K562 (cell line): ENCODE data around the gene PDE6D. TPM values are rescaled to one million over a fixed set of nuclear protein-coding genes. Genes with fewer than 3 reads are reported as not detected.

Source experiments
- ZNF589 ChIP-seq: fragments of 200-800 bp; sonication (Bioruptor generic); IDR thresholded peaks from 2 replicates; pipeline ENCODE4 v1.6.1; 2016; ENCODE audit warnings: low read depth, missing genetic modification characterization, missing compliant biosample characterization
- polyA plus RNA-seq, 8 experiments: library from polyadenylated mRNA; depleted of rRNA in 4 of 8; stranded (reverse) in 5 of 8; unstranded in 3 of 8; fragments of >200 nt; fragmentation: Nextera tagmentation in 2 of 8; fragmentation: Illumina TruSeq in 1 of 8; extraction: Ambion mirVana in 2 of 8; extraction: Trizol in 1 of 8; gene quantifications; 2 replicates each; pipeline versions ENCODE4 v1.2.1 to v1.2.3, GENCODE V29; 2011 to 2014; ENCODE audit warnings: inconsistent platforms in 1 of 8, missing spikeins in 1 of 8
- total RNA-seq, 7 experiments: library from RNA; depleted of rRNA in 6 of 7; stranded (reverse); fragments of >200 nt in 6 of 7; fragmentation: Illumina TruSeq in 2 of 7; extraction: Trizol in 2 of 7; gene quantifications; 2 replicates each; pipeline versions ENCODE4 v1.2.1 to v1.2.3, GENCODE V29; 2011 to 2021; ENCODE audit warnings: low replicate concordance in 1 of 7
- TF ChIP-seq, protein P1 (sequence below): fragments of 450-650 bp; IDR thresholded peaks from 2 replicates; pipeline ENCODE4 v1.6.1; 2018; ENCODE audit not compliant: partially characterized antibody
- TF ChIP-seq, protein P2 (sequence below): fragments of 250-450 bp; sonication (Bioruptor Pico); IDR thresholded peaks from 2 replicates; pipeline ENCODE4 v1.5.0; 2020; ENCODE audit warnings: mild to moderate bottlenecking, borderline replicate concordance

Gene PDE6D
- total and polyA plus RNA-seq, 9 of the 15 experiments (the other 6 are each of a cell fraction or from before 2014, with no cell fraction given) = 0.65 to 11.6 (median 7.0) TPM

DNA sequence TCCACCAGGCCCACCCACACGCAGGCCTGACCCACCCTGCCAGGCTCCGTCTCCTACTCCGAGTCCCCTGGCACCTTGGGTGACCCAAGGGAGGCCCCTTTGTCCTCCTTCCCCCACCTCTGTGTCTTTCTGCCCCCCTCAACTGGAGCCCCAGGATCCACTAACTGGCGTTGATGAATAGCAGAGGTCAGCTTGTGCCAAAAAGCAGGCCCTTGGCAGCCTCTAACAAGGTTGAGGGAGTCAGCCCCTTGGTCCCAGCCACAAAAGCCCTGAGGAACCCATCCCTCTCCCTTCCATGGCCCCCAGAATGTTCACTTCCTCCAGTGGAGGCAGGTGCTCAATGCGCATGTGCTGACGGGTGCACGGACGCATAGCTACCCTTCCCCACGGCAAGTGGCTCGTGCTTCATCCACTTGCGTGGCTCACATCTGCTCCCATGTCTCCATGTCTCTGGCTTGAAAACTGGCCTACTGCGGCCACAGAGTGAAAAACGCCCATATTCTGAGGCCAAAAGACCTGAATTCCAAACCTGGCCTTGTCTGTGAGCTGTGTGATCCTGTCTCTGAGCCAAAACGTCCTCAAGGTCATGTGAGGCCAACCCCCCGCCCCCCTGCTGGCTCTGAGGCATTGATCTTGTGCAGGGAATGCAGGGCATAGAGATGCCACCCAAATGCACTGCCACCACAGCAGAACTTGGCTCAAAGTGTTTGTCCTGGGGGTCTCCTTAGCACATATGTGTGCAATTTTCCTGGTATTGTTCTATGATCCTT lies 91.8 kb downstream of the PDE6D start (continued):
- TF ChIP-seq, protein P1, sequence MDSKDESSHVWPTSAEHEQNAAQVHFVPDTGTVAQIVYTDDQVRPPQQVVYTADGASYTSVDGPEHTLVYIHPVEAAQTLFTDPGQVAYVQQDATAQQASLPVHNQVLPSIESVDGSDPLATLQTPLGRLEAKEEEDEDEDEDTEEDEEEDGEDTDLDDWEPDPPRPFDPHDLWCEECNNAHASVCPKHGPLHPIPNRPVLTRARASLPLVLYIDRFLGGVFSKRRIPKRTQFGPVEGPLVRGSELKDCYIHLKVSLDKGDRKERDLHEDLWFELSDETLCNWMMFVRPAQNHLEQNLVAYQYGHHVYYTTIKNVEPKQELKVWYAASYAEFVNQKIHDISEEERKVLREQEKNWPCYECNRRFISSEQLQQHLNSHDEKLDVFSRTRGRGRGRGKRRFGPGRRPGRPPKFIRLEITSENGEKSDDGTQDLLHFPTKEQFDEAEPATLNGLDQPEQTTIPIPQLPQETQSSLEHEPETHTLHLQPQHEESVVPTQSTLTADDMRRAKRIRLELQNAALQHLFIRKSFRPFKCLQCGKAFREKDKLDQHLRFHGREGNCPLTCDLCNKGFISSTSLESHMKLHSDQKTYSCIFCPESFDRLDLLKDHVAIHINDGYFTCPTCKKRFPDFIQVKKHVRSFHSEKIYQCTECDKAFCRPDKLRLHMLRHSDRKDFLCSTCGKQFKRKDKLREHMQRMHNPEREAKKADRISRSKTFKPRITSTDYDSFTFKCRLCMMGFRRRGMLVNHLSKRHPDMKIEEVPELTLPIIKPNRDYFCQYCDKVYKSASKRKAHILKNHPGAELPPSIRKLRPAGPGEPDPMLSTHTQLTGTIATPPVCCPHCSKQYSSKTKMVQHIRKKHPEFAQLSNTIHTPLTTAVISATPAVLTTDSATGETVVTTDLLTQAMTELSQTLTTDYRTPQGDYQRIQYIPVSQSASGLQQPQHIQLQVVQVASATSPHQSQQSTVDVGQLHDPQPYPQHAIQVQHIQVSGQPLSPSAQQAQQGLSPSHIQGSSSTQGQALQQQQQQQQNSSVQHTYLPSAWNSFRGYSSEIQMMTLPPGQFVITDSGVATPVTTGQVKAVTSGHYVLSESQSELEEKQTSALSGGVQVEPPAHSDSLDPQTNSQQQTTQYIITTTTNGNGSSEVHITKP = no peak
- TF ChIP-seq, protein P2, sequence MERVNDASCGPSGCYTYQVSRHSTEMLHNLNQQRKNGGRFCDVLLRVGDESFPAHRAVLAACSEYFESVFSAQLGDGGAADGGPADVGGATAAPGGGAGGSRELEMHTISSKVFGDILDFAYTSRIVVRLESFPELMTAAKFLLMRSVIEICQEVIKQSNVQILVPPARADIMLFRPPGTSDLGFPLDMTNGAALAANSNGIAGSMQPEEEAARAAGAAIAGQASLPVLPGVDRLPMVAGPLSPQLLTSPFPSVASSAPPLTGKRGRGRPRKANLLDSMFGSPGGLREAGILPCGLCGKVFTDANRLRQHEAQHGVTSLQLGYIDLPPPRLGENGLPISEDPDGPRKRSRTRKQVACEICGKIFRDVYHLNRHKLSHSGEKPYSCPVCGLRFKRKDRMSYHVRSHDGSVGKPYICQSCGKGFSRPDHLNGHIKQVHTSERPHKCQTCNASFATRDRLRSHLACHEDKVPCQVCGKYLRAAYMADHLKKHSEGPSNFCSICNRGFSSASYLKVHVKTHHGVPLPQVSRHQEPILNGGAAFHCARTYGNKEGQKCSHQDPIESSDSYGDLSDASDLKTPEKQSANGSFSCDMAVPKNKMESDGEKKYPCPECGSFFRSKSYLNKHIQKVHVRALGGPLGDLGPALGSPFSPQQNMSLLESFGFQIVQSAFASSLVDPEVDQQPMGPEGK (CRISPR knock-in tag) = no peak
- no peak for TF ChIP-seq ZNF589 (CRISPR knock-in tag)
